ENCODE results near the gene C1D.

The C1D gene

DNA sequence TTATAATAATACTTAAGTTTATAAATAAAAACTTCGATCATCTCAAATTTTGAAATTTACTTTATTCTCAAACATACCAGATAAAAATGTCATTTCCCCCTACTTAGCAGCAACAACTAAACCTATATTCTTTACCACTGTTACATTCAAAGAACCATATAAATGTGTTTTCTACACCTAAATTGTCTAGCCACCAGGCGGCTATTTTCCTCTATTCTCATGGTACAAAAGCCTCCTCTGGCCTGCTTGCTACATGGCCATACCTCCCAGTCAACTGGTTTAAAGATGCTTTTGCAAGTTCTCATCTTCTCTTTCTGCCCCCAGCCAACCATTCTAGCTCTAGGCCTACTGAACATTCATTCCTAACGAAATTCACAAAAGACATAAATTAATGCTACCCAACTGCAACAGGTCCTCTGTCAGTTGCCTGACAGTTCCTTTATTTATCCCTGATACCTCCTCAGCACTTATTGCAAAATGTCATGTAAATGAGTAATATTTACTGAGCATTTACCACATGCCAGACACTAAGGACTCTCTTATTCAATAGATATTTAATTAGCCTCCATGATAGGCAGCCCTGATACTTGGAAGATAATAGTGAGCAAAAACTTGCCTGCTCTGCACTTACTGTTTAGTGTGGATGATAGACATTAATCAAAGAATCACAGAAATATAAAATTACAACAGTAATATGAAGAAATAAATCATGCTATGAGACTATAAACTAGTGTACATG is 5.0 kb downstream of the C1D start:
- TF ChIP-seq, protein P1, sequence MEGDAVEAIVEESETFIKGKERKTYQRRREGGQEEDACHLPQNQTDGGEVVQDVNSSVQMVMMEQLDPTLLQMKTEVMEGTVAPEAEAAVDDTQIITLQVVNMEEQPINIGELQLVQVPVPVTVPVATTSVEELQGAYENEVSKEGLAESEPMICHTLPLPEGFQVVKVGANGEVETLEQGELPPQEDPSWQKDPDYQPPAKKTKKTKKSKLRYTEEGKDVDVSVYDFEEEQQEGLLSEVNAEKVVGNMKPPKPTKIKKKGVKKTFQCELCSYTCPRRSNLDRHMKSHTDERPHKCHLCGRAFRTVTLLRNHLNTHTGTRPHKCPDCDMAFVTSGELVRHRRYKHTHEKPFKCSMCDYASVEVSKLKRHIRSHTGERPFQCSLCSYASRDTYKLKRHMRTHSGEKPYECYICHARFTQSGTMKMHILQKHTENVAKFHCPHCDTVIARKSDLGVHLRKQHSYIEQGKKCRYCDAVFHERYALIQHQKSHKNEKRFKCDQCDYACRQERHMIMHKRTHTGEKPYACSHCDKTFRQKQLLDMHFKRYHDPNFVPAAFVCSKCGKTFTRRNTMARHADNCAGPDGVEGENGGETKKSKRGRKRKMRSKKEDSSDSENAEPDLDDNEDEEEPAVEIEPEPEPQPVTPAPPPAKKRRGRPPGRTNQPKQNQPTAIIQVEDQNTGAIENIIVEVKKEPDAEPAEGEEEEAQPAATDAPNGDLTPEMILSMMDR (IDR thresholded peaks at IDR 0.05; ENCODE audit: extremely low read depth, missing control alignments): no peak
- DNase-seq (ENCODE audit: low spot score): no peak

DNA sequence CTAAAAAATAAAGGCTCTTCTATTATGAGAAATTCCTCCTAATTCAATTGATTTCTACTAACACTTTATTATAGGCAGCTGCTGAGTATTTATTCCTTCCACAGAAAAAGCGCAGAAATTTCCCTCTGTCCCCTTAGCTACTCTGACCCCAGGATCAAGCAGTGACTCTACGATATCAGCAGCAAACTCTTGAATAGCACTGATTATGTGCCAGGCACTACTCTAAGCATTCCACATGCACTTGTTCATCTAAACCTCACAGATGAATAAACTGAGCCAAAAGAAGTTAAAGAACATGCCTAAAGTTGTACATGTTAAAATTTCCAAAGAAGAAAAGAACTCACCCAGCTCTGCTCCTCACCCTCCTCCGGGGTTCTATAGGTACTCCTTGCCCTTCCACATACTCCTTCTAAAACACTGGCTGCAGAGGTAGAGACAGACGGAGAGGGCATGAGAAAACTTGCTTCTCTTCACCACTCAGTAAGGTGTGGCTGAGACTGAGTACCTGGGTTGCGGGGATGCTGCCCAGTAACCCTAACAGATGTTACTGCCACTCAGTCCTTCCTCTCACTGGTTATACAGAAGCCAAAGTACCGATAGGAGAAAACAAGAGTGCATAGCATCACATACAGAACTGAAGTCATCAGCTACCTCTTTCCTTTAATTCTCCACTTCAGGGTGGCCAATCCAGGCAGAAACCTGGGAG is 9.9 kb downstream of the C1D start:
- TF ChIP-seq, protein P1 (IDR thresholded peaks at IDR 0.05; ENCODE audit: extremely low read depth, missing control alignments): no peak
- no peak for DNase-seq (ENCODE audit: low spot score)

DNA sequence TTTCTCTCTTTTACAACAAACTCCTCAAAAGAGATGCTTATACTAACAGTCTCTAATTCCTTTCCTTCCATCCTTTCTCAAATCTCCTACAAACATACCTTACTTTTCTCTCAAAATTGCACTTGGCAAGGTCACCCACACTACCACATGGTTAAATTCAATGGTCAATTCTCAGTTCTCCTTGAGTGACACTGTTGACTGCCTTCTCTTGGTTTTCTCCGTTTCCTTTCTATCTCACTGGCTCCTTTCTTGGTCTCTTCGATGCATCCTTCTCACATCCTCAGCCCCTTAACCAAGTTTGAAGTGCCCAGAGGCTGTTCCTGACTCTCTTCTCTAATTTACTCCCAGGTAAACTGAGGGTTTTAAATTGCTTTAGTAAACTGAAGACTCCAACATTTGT is 12.5 kb downstream of the C1D start:
- DNase-seq (ENCODE audit: low spot score): no peak
- TF ChIP-seq, protein P1 (IDR thresholded peaks at IDR 0.05; ENCODE audit: extremely low read depth, missing control alignments): no peak

DNA sequence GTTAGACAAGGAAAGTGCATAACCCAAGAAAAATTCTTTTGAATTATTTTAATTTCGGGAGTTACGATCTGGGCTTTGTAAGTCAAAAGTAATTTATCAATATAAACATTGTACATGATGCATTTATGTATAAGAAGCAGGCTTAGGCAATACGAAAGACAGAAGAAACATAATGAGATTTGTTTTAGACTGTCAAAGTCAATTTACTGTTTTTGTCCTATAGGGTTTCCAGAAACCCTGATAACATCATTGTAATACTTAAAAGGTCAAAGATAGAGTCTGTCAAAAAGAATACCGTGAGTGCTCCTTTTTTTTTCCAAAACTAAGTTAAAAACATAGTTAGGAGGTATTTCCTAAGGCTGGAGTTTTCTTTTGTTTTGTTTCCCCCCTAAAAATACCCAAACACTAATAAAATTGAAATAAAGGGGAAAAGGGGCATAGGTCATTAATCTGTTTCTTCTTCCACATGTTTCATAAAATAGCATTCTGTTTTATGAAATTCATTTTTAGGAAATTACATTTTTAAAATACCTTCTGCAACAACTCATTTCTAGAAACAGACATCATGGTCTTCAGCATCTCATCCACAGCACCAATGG is 16.1 kb downstream of the C1D start:
- DNase-seq (ENCODE audit: low spot score): no peak
- TF ChIP-seq, protein P1 (IDR thresholded peaks at IDR 0.05; ENCODE audit: extremely low read depth, missing control alignments): no peak

DNA sequence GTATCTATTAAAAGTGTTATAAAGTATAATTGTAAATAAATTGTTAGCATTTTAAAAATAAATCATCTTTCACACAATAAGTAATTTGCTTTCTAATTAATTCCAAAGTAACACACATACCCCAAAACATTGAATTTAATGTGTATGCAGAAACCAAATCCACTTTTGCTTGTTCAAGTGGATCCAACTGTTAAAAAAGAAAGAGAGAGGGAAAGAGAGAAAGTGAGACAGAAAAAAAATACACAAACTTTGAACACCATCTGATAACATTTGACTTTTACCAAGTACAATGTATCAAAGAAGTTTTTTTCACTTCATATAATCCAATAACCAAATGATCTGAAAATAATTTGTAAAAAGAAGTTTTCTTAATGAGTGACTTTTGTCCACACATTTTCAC is 16.6 kb downstream of the C1D start:
- TF ChIP-seq, protein P1 (IDR thresholded peaks at IDR 0.05; ENCODE audit: extremely low read depth, missing control alignments): no peak
- no peak for DNase-seq (ENCODE audit: low spot score)

DNA sequence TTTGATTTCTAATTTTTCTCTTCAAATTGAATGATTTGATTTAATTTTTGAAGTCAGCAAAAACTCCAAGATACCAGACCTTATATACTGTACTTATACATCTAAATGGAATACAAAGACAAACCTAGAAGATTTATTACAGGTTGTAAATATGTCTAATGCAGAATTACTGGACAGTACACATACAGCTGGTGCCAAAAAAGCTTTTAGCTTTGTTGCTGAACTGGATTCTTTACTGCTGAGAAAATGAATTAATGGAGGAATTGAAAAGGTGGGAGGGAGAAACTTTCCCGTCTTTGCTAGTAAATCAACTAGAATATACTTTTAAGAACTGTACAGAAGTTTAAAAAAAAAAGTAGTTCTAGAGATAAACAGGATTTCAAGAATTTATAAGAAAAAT is 17.5 kb downstream of the C1D start:
- TF ChIP-seq, protein P1 (IDR thresholded peaks at IDR 0.05; ENCODE audit: extremely low read depth, missing control alignments): no peak
- DNase-seq (ENCODE audit: low spot score): no peak

DNA sequence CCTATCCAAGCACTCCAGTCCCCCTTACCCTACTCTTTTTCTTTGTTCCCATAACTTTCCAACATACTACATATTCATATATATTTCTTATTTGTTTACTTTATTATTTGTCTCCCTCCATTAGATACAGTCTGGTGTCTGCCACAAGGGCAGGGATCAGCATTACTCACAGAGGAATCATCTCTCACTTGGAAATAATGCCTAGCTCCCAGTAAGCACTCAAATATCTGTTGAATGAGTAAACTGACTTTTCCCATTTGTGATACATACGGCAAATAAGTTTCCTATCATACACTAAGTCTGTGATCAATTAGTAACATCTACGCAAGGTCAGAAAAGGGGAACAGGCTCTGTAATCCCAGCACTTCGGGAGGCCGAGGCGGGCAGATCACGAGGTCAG is 18.7 kb downstream of the C1D start:
- TF ChIP-seq, protein P1 (IDR thresholded peaks at IDR 0.05; ENCODE audit: extremely low read depth, missing control alignments): no peak
- no peak for DNase-seq (ENCODE audit: low spot score)

Data from GM20000 (cell line).